GM19240 (cell line): ENCODE measurements around the gene CMIP.
A peak's percentile ranks its signal among the peaks of the same experiment; 100 is the strongest.

Source experiments
- DNase-seq: peaks from one replicate; pipeline ENCODE4 v3.0.0; 2011; ENCODE audit warnings: low spot score; ENCODE audit not compliant: insufficient read length

CMIP gene

GRCh38 chr16:81477697-81478693, 33.4 kb downstream of the CMIP start:
- DNase-seq = no peak

- DNase-seq = peak; percentile 73
Measured at GRCh38 chr16:81478876-81479511, 34.4 kb downstream of the CMIP start.

DNA sequence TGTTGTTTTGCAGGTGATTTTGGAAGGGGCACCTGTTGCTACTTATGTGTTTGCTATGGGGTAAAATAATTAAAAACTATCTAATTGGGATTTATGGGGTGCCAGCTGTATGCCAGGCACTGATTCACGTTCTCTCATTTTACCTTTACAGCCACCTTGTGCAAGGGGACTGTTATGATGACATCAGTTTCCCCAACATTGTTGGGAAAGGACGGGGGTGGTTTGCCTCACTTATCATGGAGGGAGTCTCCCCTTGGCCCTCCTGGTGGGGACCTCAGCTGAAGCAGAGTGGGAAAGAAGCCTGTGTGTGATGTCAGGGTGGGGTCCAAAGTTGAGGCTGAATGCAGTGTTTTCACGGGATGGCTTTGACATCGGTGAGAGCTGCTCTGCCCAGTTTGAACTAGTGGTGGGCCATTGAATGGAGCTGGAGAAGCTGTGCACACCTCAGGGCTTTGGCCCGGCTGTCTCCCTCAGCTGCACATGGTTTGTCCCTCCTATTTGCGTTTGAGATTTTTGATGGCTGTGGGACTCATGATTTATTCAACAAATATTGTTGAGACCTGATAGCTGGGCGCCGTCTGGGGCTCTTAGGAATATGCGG, 36.1 kb downstream of the CMIP start:
- DNase-seq = no peak

DNA sequence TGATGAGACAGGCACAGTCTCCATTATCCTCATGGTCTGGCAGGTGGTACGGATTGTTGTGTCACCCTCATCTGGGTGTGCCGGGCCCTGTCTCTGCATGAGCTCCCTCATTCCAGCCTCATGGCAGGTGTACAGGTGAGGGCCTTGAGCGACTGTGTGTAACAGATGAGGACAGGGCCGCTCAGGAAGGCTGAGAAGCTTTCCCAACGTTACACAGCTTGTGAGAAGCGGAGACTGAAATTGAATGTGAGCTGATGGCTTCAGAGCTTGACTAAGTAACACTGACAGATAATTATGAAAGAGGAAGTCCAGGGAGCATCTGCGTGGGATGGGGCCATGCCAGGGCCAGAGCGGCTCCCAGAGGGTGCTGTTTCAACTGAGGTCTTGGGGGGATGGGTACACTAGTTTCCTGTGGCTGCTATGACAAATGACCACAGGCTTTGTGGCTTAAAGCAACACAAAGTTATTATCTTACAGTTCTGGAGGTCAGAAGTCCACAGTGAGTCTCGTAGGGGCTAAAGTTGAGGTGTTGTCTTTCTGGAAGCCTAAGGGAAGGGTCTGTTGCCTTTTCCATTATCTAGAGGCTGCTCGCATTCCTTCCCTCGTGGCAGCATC, 36.7 kb downstream of the CMIP start:
- peak; percentile 96 for DNase-seq

- DNase-seq = no peak
Measured at GRCh38 chr16:81482329-81483063, 37.9 kb downstream of the CMIP start.

DNA sequence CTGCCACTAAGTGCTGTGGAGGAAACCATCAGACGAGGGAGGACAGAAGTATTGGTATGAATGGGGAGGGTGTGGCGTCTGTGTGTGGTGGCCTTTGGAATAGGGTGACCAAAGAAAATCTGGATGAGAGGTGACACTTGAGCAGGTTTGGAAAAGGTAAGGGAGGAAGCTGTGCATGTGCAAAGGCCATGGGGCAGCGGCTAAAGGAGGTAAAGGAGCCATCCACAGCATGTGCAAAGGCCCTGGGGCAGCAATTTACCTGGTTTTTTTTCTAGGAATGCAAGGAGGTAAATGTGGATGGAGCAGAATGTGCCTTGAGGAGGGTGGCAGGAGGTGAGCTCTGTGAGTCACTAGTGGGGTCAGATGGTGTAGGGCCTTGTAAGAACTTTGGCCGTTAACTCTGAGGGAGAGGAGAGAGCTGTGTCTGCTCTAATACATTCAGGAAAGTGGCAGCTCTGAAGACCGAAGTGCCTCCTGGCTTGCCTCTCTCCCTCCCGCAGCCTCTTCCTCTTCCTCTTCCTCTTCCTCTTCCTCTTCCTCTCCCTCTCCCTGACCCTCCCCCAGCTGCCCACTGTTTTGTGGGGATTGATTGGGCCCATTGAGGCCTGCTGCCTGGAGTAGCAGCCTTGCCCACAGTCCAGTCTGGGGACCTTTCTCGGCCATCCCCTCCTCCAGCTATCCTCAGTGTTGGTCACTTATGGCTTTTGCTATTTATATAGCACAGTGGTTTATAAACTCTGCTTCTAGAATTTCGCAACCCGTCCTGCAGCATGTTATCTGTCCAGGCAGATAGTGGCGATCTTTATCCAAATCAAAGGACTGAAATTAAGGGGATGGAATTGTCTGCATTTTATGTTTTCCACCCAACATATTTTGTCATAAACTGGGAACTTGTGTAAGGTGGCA, 38.7 kb downstream of the CMIP start:
- no peak for DNase-seq

- DNase-seq = no peak
Measured at GRCh38 chr16:81483970-81484595, 39.5 kb downstream of the CMIP start.

GRCh38 chr16:81484908-81485624, 40.5 kb downstream of the CMIP start:
- no peak for DNase-seq

DNA sequence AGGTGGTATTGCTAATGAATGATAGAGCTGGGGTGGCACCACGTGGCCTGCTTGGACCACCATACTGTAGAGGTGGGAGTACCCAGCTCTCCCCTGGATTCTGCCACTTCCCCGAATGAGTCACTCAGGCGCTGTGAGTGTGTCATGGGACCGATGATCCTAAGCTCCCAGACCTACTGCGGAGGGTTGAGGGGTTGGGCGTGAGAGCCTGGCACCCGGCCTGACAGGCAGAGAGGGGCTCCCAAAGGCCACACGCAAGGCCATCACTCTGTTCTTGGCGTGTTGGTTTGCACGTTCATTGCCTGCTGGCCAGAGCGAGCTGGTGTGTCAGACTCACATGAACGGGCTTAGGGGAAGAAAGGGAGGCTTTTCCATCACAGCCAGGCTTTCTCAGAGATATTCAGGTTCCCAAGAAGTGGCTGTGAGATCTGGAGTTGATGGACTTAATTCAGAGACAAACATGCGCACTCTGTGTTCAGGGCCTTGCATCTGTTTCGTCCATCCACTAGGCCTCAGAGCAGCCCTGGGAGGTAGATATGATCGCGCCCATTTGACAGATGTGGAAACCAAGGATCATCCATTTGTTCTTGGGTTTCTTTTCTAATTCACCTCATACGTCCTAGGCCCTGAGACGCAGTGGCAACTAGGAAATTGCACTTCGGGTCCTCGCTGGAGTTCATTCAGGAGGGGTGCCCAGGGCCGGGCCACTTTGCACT, 41.4 kb downstream of the CMIP start:
- no peak for DNase-seq

DNA sequence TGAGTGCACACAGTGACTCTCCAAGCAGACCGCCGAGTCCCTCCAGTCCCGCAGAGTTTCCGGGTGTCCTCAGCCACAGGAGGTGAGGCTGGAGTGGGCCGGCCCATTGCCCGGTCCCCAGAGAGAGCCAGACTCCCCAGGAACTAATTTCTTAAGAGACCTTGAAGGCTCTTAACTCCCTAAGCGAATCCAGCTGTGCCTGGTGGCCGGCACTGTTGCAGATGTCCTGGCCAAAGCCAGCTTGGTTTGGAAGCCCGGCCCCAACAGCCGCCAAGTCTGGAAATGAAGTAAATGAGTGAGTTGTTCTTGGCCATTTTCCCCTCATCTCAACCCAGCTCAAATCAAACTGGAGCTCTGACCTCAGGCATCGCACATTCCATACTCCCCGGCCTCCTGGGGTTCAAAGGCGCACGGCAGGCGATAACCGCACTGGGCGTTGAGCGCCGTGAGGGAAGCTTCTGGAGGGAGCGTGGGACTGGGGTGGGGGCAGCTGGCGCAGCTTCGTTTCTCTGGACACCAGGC, 42.0 kb downstream of the CMIP start:
- no peak for DNase-seq

GRCh38 chr16:81487301-81487720, 42.7 kb downstream of the CMIP start:
- DNase-seq = no peak

GRCh38 chr16:81488687-81489411, 44.2 kb downstream of the CMIP start:
- no peak for DNase-seq

- no peak for DNase-seq
Measured at GRCh38 chr16:81489547-81490267, 45.1 kb downstream of the CMIP start.

DNA sequence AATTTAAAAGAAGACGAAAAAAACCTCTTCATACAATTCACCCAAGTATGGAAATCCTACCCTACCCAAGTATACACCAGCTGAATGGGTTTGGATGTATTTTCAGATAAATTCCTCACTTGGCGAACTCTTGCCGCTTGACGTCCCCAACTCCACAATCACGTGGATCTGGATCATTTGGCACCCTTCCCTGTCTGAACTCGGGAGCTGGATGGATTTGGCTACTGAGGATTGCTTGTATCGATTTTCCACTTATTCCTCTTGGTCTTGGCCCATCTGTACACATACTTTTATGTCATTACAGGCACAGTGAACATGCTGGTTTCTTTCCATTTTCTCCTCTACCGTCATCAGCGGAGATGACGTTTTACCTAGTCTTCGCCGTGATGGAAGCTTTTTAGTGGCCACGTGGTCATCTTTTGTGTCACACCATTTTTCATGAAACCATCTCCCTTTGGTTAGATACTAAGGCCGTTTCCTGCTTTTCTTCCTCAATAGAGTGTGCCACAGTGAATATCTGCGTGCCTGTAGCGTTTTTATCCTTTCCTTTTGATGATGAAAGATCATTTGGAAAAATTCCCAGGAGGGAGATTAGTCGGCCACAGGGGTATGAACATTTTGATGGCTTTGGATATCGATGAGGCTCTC, 47.1 kb downstream of the CMIP start:
- DNase-seq = no peak

GRCh38 chr16:81492311-81492761, 47.7 kb downstream of the CMIP start:
- no peak for DNase-seq
